Gastrocnemius medialis (tissue), 4 donors: ENCODE results near the gene ANKRD12.

ENCODE experiments used
- CTCF ChIP-seq, 5 experiments: fragments of 450-650 bp in 3 of 5; fragments of 200-600 bp in 2 of 5; sonication (generic) in 2 of 5; IDR thresholded peaks in 4 of 5; conservative IDR thresholded peaks in 1 of 5; 1 replicate in 4 of 5; 2 replicates in 1 of 5; pipeline ENCODE4 v1.5.1; 2016 to 2019; ENCODE audit warnings: antibody characterized with exemption in 5 of 5, mild to moderate bottlenecking in 3 of 5, moderate library complexity in 3 of 5
- POLR2A ChIP-seq, 2 donors: fragments of 450-650 bp; IDR thresholded peaks; one replicate each; pipeline ENCODE4 v1.6.1; 2017; ENCODE audit warnings: antibody characterized with exemption in 2 of 2, mild to moderate bottlenecking in 2 of 2, moderate library complexity in 2 of 2

- no peak for TF ChIP-seq CTCF (IDR thresholded peaks at IDR 0.05 in 4 of 5, conservative IDR thresholded peaks at IDR 0.05 in 1 of 5)
- no peak for TF ChIP-seq POLR2A (IDR thresholded peaks at IDR 0.05)
These were observed 48.5 kb downstream of the ANKRD12 start for GRCh38 chr18:9184998-9185613.
